Tibial artery (tissue), 4 donors: Measurements from ENCODE around the gene THSD4.
"Not testable (repeated sequence)": the region's sequence is repeated elsewhere in the genome, so short reads cannot be mapped to it uniquely, and the experiment has no call there.

Experiments used
- DNase-seq, 2 donors: peaks; one replicate each; pipeline ENCODE4 v3.0.0-alpha.2; 2019
- H3K27ac ChIP-seq, 2 donors: fragments of 200-600 bp; sonication (generic) in 1 of 2; 1 replicate in 1 of 2; 2 replicates in 1 of 2; pipeline ENCODE4 v1.5.1; 2018 to 2019; ENCODE audit warnings: mild to moderate bottlenecking in 1 of 2
- H3K27me3 ChIP-seq, 2 donors: fragments of 200-600 bp; sonication (generic) in 1 of 2; one replicate each; pipeline versions ENCODE4 v1.5.1 to v1.6.0; 2016 to 2019
- H3K36me3 ChIP-seq, 3 donors: fragments of 200-600 bp; sonication (generic) in 2 of 3; one replicate each; pipeline ENCODE4 v1.5.1; 2016 to 2019; ENCODE audit warnings: mild to moderate bottlenecking in 2 of 3
- H3K4me1 ChIP-seq, 4 donors: fragments of 200-600 bp; sonication (generic) in 2 of 4; 1 replicate in 3 of 4; 2 replicates in 1 of 4; pipeline ENCODE4 v1.5.1; 2016 to 2019
- H3K4me3 ChIP-seq, 2 donors: fragments of 200-600 bp; sonication (generic) in 1 of 2; 1 replicate in 1 of 2; 2 replicates in 1 of 2; pipeline ENCODE4 v1.5.1; 2018 to 2019; ENCODE audit warnings: mild to moderate bottlenecking in 2 of 2
- H3K9me3 ChIP-seq, 3 donors: fragments of 200-600 bp; sonication (generic) in 1 of 3; one replicate each; pipeline ENCODE4 v1.5.1; 2016 to 2019
- CTCF ChIP-seq, 2 experiments: fragments of 200-600 bp in 1 of 2; fragments of 450-650 bp in 1 of 2; IDR thresholded peaks; one replicate each; pipeline ENCODE4 v1.5.1; 2017 to 2019; ENCODE audit warnings: antibody characterized with exemption in 2 of 2, mild to moderate bottlenecking in 1 of 2, moderate library complexity in 1 of 2
- intact Hi-C: fragments of 100-400 bp; cut with DNase I; formaldehyde crosslinking; loops from one replicate; pipeline ENCODE4 v1.15.0; 2023; ENCODE audit warnings: low total_unique reads

The THSD4 gene

GRCh38 chr15:71723344-71723743, 608.1 kb downstream of the THSD4 start:
- no peak for TF ChIP-seq CTCF (IDR thresholded peaks at IDR 0.05)
- intact Hi-C loops: no loop called here
- H3K27ac ChIP-seq: no peak overlapping the region
- H3K4me1 ChIP-seq: peaks cover 0 to 9% (median 3%) of the 10 kb centered on the region in 4 donors
- no peaks in the 10 kb centered on the region for H3K27me3 ChIP-seq
- no peaks in the 10 kb centered on the region for H3K36me3 ChIP-seq
- H3K4me3 ChIP-seq: no peak overlapping the region
- no peaks in the 10 kb centered on the region for H3K9me3 ChIP-seq
- DNase-seq: no peak

GRCh38 chr15:71725207-71725955, 610.1 kb downstream of the THSD4 start:
- H3K9me3 ChIP-seq, H3K36me3 ChIP-seq, H3K27me3 ChIP-seq, intact Hi-C loops, DNase-seq, H3K4me3 ChIP-seq, H3K27ac ChIP-seq: not testable (repeated sequence)
- H3K4me1 ChIP-seq: peaks cover 0 to 25% (median 18%) of the 10 kb centered on the region in 4 donors

- Histone ChIP-seq H3K27me3 (no peaks in the 10 kb centered on the region), H3K36me3 (no peaks in the 10 kb centered on the region), H3K27ac (peak overlapping the region; percentile 16 to 41), H3K4me1 (peaks cover 0 to 26% (median 20%) of the 10 kb centered on the region in 4 donors), H3K4me3 (no peak overlapping the region), H3K9me3 (no peaks in the 10 kb centered on the region)
- DNase-seq: no peak
- intact Hi-C loops: no loop called here
- TF ChIP-seq CTCF (IDR thresholded peaks at IDR 0.05): no peak
Observed at GRCh38 chr15:71728881-71729280, 613.6 kb downstream of the THSD4 start.

- Histone ChIP-seq H3K4me1 (peaks cover 0 to 26% (median 20%) of the 10 kb centered on the region in 4 donors), H3K4me3 (no peak overlapping the region), H3K27ac (peak overlapping the region; percentile 16 to 41), H3K9me3 (no peaks in the 10 kb centered on the region), H3K36me3 (no peaks in the 10 kb centered on the region), H3K27me3 (no peaks in the 10 kb centered on the region)
- no peak for TF ChIP-seq CTCF (IDR thresholded peaks at IDR 0.05)
- DNase-seq: no peak
- intact Hi-C loops: no loop called here
Observed at GRCh38 chr15:71729319-71729718, 614.0 kb downstream of the THSD4 start.

- H3K36me3 ChIP-seq: no peaks in the 10 kb centered on the region
- H3K27ac ChIP-seq: peak overlapping the region; percentile 20 to 47
- H3K4me1 ChIP-seq: peaks cover 0 to 26% (median 20%) of the 10 kb centered on the region in 4 donors
- H3K4me3 ChIP-seq: no peak overlapping the region
- no peaks in the 10 kb centered on the region for H3K9me3 ChIP-seq
- DNase-seq: peak in 1 of 2 donors; percentile 39
- intact Hi-C loops: loop anchor here (5.0 kb wide), 1 partner anchor 278 kb away; no protein-coding TSS in a partner anchor
- TF ChIP-seq CTCF (IDR thresholded peaks at IDR 0.05): peak; percentile 75 to 80
- no peaks in the 10 kb centered on the region for H3K27me3 ChIP-seq
Observed at GRCh38 chr15:71730277-71731144, 615.2 kb downstream of the THSD4 start.

GRCh38 chr15:71732636-71733035, 617.4 kb downstream of the THSD4 start:
- no peak overlapping the region for H3K4me3 ChIP-seq
- TF ChIP-seq CTCF (IDR thresholded peaks at IDR 0.05): no peak
- intact Hi-C loops: loop anchor here (5.0 kb wide), 1 partner anchor 280 kb away; no protein-coding TSS in a partner anchor
- H3K9me3 ChIP-seq: no peaks in the 10 kb centered on the region
- no peaks in the 10 kb centered on the region for H3K27me3 ChIP-seq
- peaks cover 0 to under 1% (median 0%) of the 10 kb centered on the region in 3 donors for H3K36me3 ChIP-seq
- H3K4me1 ChIP-seq: peaks cover 0 to 25% (median 20%) of the 10 kb centered on the region in 4 donors
- H3K27ac ChIP-seq: no peak overlapping the region
- DNase-seq: no peak
